K562 (cell line): Measurements from ENCODE around the gene SCLT1. TPM values are rescaled to one million over a fixed set of nuclear protein-coding genes. Genes with fewer than 3 reads are reported as not detected.

Experiments used
- ATAC-seq: fragments of 200-7000 bp; cut with Tn5 transposase; 3 replicates; pipeline ENCODE4 v1.9.1; 2020; ENCODE audit warnings: moderate library complexity
- BruUV-seq: library from RNA; stranded (reverse); fragments of 400-500 nt; replicated peaks from 2 replicates; lab custom pipeline; 2021; lab: Mats Ljungman, UMichigan
- CTCF ChIA-PET: fragments of 300-600 bp; formaldehyde crosslinking; extraction: SDS; loops from one replicate; lab custom pipeline; 2021; ENCODE audit warnings: low intra/inter-chr PET ratio; lab: Yijun Ruan, JAX
- POLR2A ChIA-PET: fragments of 300-600, 350-650 bp; sonication (Branson Sonifier 250); formaldehyde crosslinking; extraction: SDS; loops from one replicate; lab custom pipeline; 2021; ENCODE audit warnings: antibody characterized with exemption, inconsistent platforms; lab: Yijun Ruan, JAX
- DNase-seq, 4 experiments: peaks; one replicate each; pipeline versions ENCODE4 v3.0.0 to v3.0.0-alpha.2; 2011 to 2018; ENCODE audit warnings: low spot score in 3 of 4, mixed read lengths in 3 of 4; ENCODE audit errors: extremely low read depth in 1 of 4
- FAIRE-seq: peaks from 2 replicates; lab custom pipeline; 2011; peaks lifted over from hg19 to GRCh38; lab: Jason Lieb, UNC
- H2AFZ ChIP-seq: 2 replicates; pipeline ENCODE4 v1.6.0; 2011; ENCODE audit warnings: low read depth, low read length, control low read depth, inconsistent platforms
- H3K27ac ChIP-seq: fragments of 200-600 bp; 3 replicates; pipeline ENCODE4 v1.8.0; 2011; ENCODE audit warnings: low read depth, mild to moderate bottlenecking, control low read depth, inconsistent platforms, low read length, moderate library complexity, mixed read lengths; ENCODE audit errors: extremely low read depth
- H3K27me3 ChIP-seq, 2 experiments: fragments of 300-600 bp in 1 of 2; 2 replicates in 1 of 2; 3 replicates in 1 of 2; pipeline versions ENCODE4 v1.6.0 to v1.8.0; 2011; ENCODE audit warnings: inconsistent platforms in 2 of 2, low read length in 2 of 2, mild to moderate bottlenecking in 1 of 2, mixed read lengths in 1 of 2, moderate library complexity in 1 of 2; ENCODE audit not compliant: control insufficient read depth in 2 of 2, insufficient read depth in 2 of 2
- H3K36me3 ChIP-seq: fragments of 300-600 bp; 3 replicates; pipeline ENCODE4 v1.8.0; 2011; ENCODE audit warnings: mild to moderate bottlenecking, low read length, inconsistent platforms; ENCODE audit not compliant: control insufficient read depth, insufficient read depth
- H3K4me1 ChIP-seq, 2 experiments: fragments of 200-600 bp in 1 of 2; replicated peaks in 1 of 2; 2 replicates in 1 of 2; 3 replicates in 1 of 2; pipeline versions ENCODE4 v1.5.1 to v1.8.0; 2011; ENCODE audit warnings: inconsistent platforms in 2 of 2, low read length in 2 of 2, mild to moderate bottlenecking in 1 of 2, mixed read lengths in 1 of 2, moderate library complexity in 1 of 2; ENCODE audit not compliant: control insufficient read depth in 2 of 2, insufficient read depth in 2 of 2
- H3K4me2 ChIP-seq: 2 replicates; pipeline ENCODE4 v1.6.1; 2011; ENCODE audit warnings: low read length, control low read depth, inconsistent platforms, mixed read lengths; ENCODE audit not compliant: insufficient read depth
- H3K4me3 ChIP-seq: fragments of 200-600 bp; sonication (generic), shearing (Covaris generic); 2 replicates; pipeline ENCODE4 v1.5.1; 2016; ENCODE audit warnings: control low read depth, inconsistent platforms
- H3K79me2 ChIP-seq: fragments of 200-600 bp; 3 replicates; pipeline ENCODE4 v1.8.0; 2011; ENCODE audit warnings: low read length, inconsistent platforms; ENCODE audit not compliant: control insufficient read depth, insufficient read depth
- H3K9ac ChIP-seq, 2 experiments: 2 replicates each; pipeline versions ENCODE4 v1.6.0 to v1.6.1; 2011; ENCODE audit warnings: low read depth in 2 of 2, low read length in 2 of 2, control low read depth in 1 of 2, inconsistent platforms in 1 of 2, mild to moderate bottlenecking in 1 of 2, mixed read lengths in 1 of 2; ENCODE audit not compliant: insufficient read depth in 1 of 2
- H3K9me1 ChIP-seq: one replicate; pipeline ENCODE4 v1.6.0; 2011; ENCODE audit warnings: inconsistent platforms, mild to moderate bottlenecking, low read length, moderate library complexity; ENCODE audit not compliant: control insufficient read depth, insufficient read depth
- H3K9me3 ChIP-seq: replicated peaks from 2 replicates; pipeline ENCODE4 v1.5.1; 2011; ENCODE audit warnings: low read depth, low read length, inconsistent platforms; ENCODE audit not compliant: control insufficient read depth, insufficient read depth
- H4K20me1 ChIP-seq: replicated peaks from 2 replicates; pipeline ENCODE4 v1.6.1; 2011; ENCODE audit warnings: low read length, inconsistent platforms, mixed read lengths; ENCODE audit not compliant: control insufficient read depth, insufficient read depth
- ASH1L ChIP-seq: fragments of 450-650 bp; IDR thresholded peaks from 2 replicates; pipeline ENCODE4 v1.6.1; 2018; ENCODE audit warnings: borderline replicate concordance, mild to moderate bottlenecking, low read depth; ENCODE audit not compliant: partially characterized antibody
- ESRRB ChIP-seq: fragments of 250-450 bp; sonication (Bioruptor Pico); IDR thresholded peaks from 2 replicates; pipeline ENCODE4 v1.5.0; 2020; ENCODE audit warnings: mild to moderate bottlenecking, moderate library complexity, borderline replicate concordance
- GATAD2A ChIP-seq: fragments of 450-650 bp; IDR thresholded peaks from 2 replicates; pipeline ENCODE4 v1.6.1; 2017
- ILK ChIP-seq: fragments of 450-650 bp; IDR thresholded peaks from 2 replicates; pipeline ENCODE4 v1.6.1; 2016; ENCODE audit warnings: missing genetic modification characterization, low read depth, mild to moderate bottlenecking, missing compliant biosample characterization, moderate library complexity, borderline replicate concordance
- SMARCA4 ChIP-seq: fragments of 450-650 bp; IDR thresholded peaks from 2 replicates; pipeline ENCODE4 v1.6.1; 2016
- SNRNP70 ChIP-seq: fragments of 200-400 bp; formaldehyde crosslinking; optimal IDR thresholded peaks from 2 replicates; pipeline ENCODE3; 2017; ENCODE audit warnings: low read depth, low read length
- SREBF1 ChIP-seq: fragments of 150-350 bp; IDR thresholded peaks from 2 replicates; pipeline ENCODE4 v1.6.1; 2014; ENCODE audit warnings: antibody characterized with exemption, low read depth, low read length, borderline replicate concordance
- YY1 ChIP-seq, 3 experiments: IDR thresholded peaks; 2 replicates each; pipeline ENCODE4 v1.6.1; 2011; ENCODE audit warnings: low read length in 2 of 3, mild to moderate bottlenecking in 2 of 3, moderate library complexity in 2 of 3, borderline replicate concordance in 1 of 3, control low read depth in 1 of 3, low read depth in 1 of 3; ENCODE audit not compliant: insufficient read depth in 3 of 3, insufficient replicate concordance in 2 of 3, control insufficient read depth in 1 of 3, insufficient read length in 1 of 3; ENCODE audit errors: extremely low read depth in 1 of 3
- ZBTB12 ChIP-seq: fragments of 250-450 bp; sonication (Bioruptor Pico); IDR thresholded peaks from 2 replicates; pipeline ENCODE4 v1.4.0; 2020
- ZBTB43 ChIP-seq: sonication (generic); formaldehyde crosslinking; IDR thresholded peaks from 2 replicates; pipeline ENCODE4 v1.8.0; 2023; ENCODE audit warnings: mild to moderate bottlenecking, missing genetic modification reagents
- ZNF146 ChIP-seq: IDR thresholded peaks from one replicate; pipeline ENCODE4 v1.6.1; 2018; ENCODE audit warnings: missing compliant biosample characterization; ENCODE audit not compliant: unreplicated experiment
- ZNF551 ChIP-seq: fragments of 250-450 bp; sonication (Bioruptor Pico); IDR thresholded peaks from 2 replicates; pipeline ENCODE4 v1.5.0; 2021; ENCODE audit warnings: mild to moderate bottlenecking, moderate library complexity
- ZNF76 ChIP-seq: fragments of 250-450 bp; sonication (Bioruptor Pico); IDR thresholded peaks from 2 replicates; pipeline ENCODE4 v1.4.0; 2020; ENCODE audit warnings: mild to moderate bottlenecking, moderate library complexity, borderline replicate concordance
- WGBS: fragments of 100-300 bp; shearing (Covaris generic); methylation state at CpG from one replicate; pipeline ENCODE4 v1.1.6; 2016; ENCODE audit warnings: low coverage, mixed read lengths; ENCODE audit not compliant: insufficient coverage; ENCODE audit errors: missing lambda C conversion rate; 5-methylcytosine and 5-hydroxymethylcytosine counted together
- in situ Hi-C: fragments of 300-500 bp; cut with MboI; formaldehyde crosslinking; loops from 4 replicates; pipeline ENCODE4 v1.15.0; 2018; ENCODE audit warnings: inconsistent platforms, mixed read lengths
- intact Hi-C: fragments of 100-400 bp; cut with micrococcal nuclease; formaldehyde crosslinking; loops from 2 replicates; pipeline ENCODE4 v1.14.2; 2022
- polyA plus RNA-seq, 8 experiments: library from polyadenylated mRNA; depleted of rRNA in 4 of 8; stranded (reverse) in 5 of 8; unstranded in 3 of 8; fragments of >200 nt; fragmentation: Nextera tagmentation in 2 of 8; fragmentation: Illumina TruSeq in 1 of 8; extraction: Ambion mirVana in 2 of 8; extraction: Trizol in 1 of 8; gene quantifications; 2 replicates each; pipeline versions ENCODE4 v1.2.1 to v1.2.3, GENCODE V29; 2011 to 2014; ENCODE audit warnings: inconsistent platforms in 1 of 8, missing spikeins in 1 of 8
- total RNA-seq, 7 experiments: library from RNA; depleted of rRNA in 6 of 7; stranded (reverse); fragments of >200 nt in 6 of 7; fragmentation: Illumina TruSeq in 2 of 7; extraction: Trizol in 2 of 7; gene quantifications; 2 replicates each; pipeline versions ENCODE4 v1.2.1 to v1.2.3, GENCODE V29; 2011 to 2021; ENCODE audit warnings: low replicate concordance in 1 of 7

The SCLT1 gene
- total and polyA plus RNA-seq, 9 of the 15 experiments (the other 6 are each of a cell fraction or from before 2014, with no cell fraction given): 8.0 to 31.9 (median 24.2) TPM

GRCh38 chr4:128906581-128906980 is 186.8 kb downstream of the SCLT1 start (continued):
- TF ChIP-seq ZBTB12 (CRISPR knock-in tag) (no peak), ILK (no peak), SMARCA4 (no peak), ZBTB43 (CRISPR knock-in tag) (no peak), ZNF551 (CRISPR knock-in tag) (no peak)

GRCh38 chr4:128904821-128905220 is 188.5 kb downstream of the SCLT1 start:
- ChIA-PET POLR2A (interaction anchor here (0.9 kb wide), 1 partner anchor 10 kb away, joined by 3 read pairs; no protein-coding TSS in a partner anchor), CTCF (no interaction called here)
- Histone ChIP-seq H3K9ac (no peak overlapping the region), H3K9me3 (no peaks in the 10 kb centered on the region), H4K20me1 (no peaks in the 10 kb centered on the region), H3K4me3 (no peak overlapping the region), H3K79me2 (no peaks in the 10 kb centered on the region), H3K27ac (no peak overlapping the region), H3K4me2 (no peak overlapping the region), H3K9me1 (no peaks in the 10 kb centered on the region), H3K4me1 (no peaks in the 10 kb centered on the region; a peak in 2 of 5 replicates), H3K36me3 (no peaks in the 10 kb centered on the region), H3K27me3 (no peaks in the 10 kb centered on the region), H2AFZ (no peak overlapping the region)
- DNase-seq (no peak), ATAC-seq (no peak), FAIRE-seq (no peak)
- 73% methylated on average over 3 of the region's 3 CpGs for WGBS
- TF ChIP-seq ASH1L (no peak), GATAD2A (no peak), ZNF146 (no peak), ESRRB (CRISPR knock-in tag) (no peak), ZNF76 (no peak), SNRNP70 (no peak), SREBF1 (no peak), YY1 (IDR thresholded peaks at IDR 0.05; ENCODE audit: borderline replicate concordance in 1 of 3, control insufficient read depth in 1 of 3, extremely low read depth in 1 of 3, insufficient read depth in 3 of 3, insufficient read length in 1 of 3, insufficient replicate concordance in 2 of 3, low read depth in 1 of 3, low read length in 2 of 3) (no peak)
- intact Hi-C loops: no loop called here
- in situ Hi-C loops: no loop called here
- no TSS peak for BruUV-seq
